Neutrophil (primary cell): ENCODE data around the gene CFAP157.

Source experiments
- H3K27ac ChIP-seq: fragments of 200-600 bp; sonication (generic); 2 replicates; pipeline ENCODE4 v1.5.1; 2016; ENCODE audit warnings: mild to moderate bottlenecking, moderate library complexity
- H3K27me3 ChIP-seq: fragments of 200-600 bp; sonication (generic); 2 replicates; pipeline ENCODE4 v1.6.0; 2016; ENCODE audit warnings: mild to moderate bottlenecking
- H3K36me3 ChIP-seq: fragments of 200-600 bp; sonication (generic); 2 replicates; pipeline ENCODE4 v1.5.1; 2017
- H3K4me1 ChIP-seq, 2 experiments: fragments of 200-600 bp in 1 of 2; sonication (generic) in 1 of 2; 1 replicate in 1 of 2; 2 replicates in 1 of 2; pipeline versions ENCODE4 v1.5.1 to v1.6.1; 2013 to 2016; ENCODE audit warnings: low read depth in 1 of 2, low read length in 1 of 2, mild to moderate bottlenecking in 1 of 2, moderate library complexity in 1 of 2; ENCODE audit not compliant: control insufficient read depth in 1 of 2, insufficient read depth in 1 of 2
- H3K4me3 ChIP-seq, 2 experiments: fragments of 200-600 bp in 1 of 2; sonication (generic) in 1 of 2; 1 replicate in 1 of 2; 2 replicates in 1 of 2; pipeline ENCODE4 v1.5.1; 2013 to 2016; ENCODE audit warnings: low read depth in 1 of 2, low read length in 1 of 2, mild to moderate bottlenecking in 1 of 2, moderate library complexity in 1 of 2
- H3K9me3 ChIP-seq: fragments of 200-600 bp; sonication (generic); 2 replicates; pipeline ENCODE4 v1.5.1; 2016
- CTCF ChIP-seq: fragments of 200-600 bp; sonication (generic); IDR thresholded peaks from 2 replicates; pipeline ENCODE4 v1.5.1; 2016; ENCODE audit warnings: antibody characterized with exemption

CFAP157 gene

GRCh38 chr9:127698985-127699670 is 7.7 kb upstream of the CFAP157 start:
- Histone ChIP-seq H3K27me3 (peaks cover 9% of the 10 kb centered on the region), H3K4me1 (peaks cover 0 to 7% of the 10 kb centered on the region in 2 experiments), H3K27ac (peak overlapping the region; percentile 60), H3K9me3 (no peaks in the 10 kb centered on the region), H3K4me3 (peak overlapping the region; percentile 37 to 45), H3K36me3 (no peaks in the 10 kb centered on the region)
- no peak for TF ChIP-seq CTCF

DNA sequence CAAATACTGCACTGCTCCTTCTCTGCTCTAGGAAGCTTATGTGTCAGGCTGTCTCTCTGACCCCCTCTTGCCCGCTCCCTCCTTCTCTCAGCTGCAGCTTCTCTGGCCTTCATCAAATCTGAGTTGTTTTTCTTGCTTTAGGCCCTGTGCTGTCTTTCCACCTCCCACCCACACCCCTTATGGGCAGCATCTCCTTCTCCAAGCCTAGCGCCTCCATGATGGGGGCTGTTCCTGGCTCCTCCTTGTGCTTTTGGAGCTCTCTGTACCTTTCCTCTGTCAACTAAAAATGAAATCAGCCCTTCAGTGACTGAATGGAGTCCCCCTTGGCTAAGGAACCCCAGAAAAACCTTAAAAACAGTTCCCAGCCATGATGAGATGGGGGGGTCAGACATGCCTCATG is 6.6 kb upstream of the CFAP157 start:
- Histone ChIP-seq H3K36me3 (no peaks in the 10 kb centered on the region), H3K4me3 (no peak overlapping the region), H3K9me3 (no peaks in the 10 kb centered on the region), H3K27ac (no peak overlapping the region), H3K27me3 (peaks cover 9% of the 10 kb centered on the region), H3K4me1 (peaks cover 0 to 7% of the 10 kb centered on the region in 2 experiments)
- no peak for TF ChIP-seq CTCF

DNA sequence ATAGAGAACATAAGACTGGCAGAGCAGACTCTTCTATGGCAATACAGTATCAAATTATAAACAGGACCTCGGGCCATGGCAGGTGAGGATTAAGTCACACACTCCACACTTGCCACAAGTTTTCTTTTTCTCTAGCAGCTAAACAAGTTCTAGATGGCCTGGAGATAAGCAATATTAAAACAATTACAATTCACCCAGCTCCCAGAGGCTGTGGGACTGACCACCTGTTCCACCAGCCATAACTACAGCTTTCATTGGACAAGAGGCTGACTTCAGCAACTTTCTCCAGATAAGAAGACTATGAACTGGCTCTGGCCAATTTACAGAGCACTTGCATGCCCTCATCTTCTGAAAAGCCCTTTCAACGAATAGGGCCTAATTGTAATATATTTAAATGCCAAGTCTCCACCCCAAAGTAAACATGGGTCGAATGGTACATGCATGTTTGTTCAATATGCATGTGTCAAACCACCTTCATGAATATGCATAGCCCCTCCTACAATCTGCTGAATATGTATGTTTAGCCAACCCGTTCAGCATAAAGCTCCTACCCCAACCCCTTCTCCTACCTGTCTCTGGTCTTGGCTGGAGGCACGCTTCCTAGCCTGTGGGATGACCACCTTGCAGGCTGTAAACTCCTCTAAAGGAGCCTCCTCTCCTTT is 6.1 kb upstream of the CFAP157 start:
- no peak for TF ChIP-seq CTCF

GRCh38 chr9:127703289-127703946 is 3.4 kb upstream of the CFAP157 start:
- Histone ChIP-seq H3K36me3 (no peaks in the 10 kb centered on the region), H3K9me3 (no peaks in the 10 kb centered on the region), H3K4me1 (peaks cover 0 to 7% of the 10 kb centered on the region in 2 experiments), H3K4me3 (no peak overlapping the region), H3K27ac (no peak overlapping the region), H3K27me3 (peaks cover 9% of the 10 kb centered on the region)
- TF ChIP-seq CTCF: no peak

More for the DNA sequence above, 6.1 kb upstream of the CFAP157 start:
- Histone ChIP-seq H3K27me3 (peaks cover 9% of the 10 kb centered on the region), H3K9me3 (no peaks in the 10 kb centered on the region), H3K4me3 (no peak overlapping the region), H3K36me3 (no peaks in the 10 kb centered on the region), H3K27ac (no peak overlapping the region), H3K4me1 (peaks cover 0 to 7% of the 10 kb centered on the region in 2 experiments)

DNA sequence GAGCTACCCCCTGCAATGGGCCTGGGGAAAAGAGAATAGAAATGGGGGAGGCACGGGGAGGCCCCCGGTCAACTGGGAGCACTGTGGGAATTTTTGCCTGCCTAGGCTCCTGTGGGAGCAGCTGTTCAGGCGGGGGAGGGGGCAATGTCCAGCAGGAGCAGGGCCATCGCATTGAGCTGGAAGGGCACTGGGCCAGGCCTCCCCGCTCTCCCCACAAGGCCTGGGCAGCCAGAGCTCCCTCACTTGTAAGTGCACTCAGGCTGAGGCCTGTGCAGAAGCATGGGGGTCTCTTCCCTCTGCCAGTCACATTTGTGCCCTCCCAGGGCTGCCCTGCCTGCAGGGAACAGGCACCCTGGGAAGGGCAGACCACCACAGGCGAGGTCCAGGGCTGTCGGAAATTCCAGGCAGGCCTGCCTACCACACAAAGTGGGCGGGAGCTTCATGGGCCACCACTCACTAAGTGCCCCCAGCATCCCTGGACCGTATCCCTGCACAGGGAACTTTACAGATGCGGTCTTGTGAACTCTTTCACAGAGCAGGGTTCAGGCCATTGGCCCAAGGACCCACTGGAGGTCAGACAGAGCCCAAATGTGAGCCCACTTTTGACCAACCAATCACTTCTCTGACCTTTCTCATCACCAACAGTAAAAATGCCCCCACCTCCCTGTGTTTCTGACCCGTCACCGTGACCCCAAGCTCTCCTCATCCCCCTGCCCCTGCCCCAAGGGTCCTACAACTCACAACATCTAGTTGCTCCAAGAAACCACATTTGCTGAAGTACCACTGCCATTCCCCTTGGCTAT is 1.0 kb upstream of the CFAP157 start:
- Histone ChIP-seq H3K4me1 (no peaks in the 10 kb centered on the region), H3K36me3 (no peaks in the 10 kb centered on the region), H3K9me3 (no peaks in the 10 kb centered on the region), H3K4me3 (no peak overlapping the region), H3K27me3 (peaks cover 5% of the 10 kb centered on the region), H3K27ac (no peak overlapping the region)
- TF ChIP-seq CTCF: no peak
